H1 (cell line): ENCODE data around the gene ALG14. TPM values are rescaled to one million over a fixed set of nuclear protein-coding genes. Genes with fewer than 3 reads are reported as not detected.

Experiments
- CTCF ChIA-PET: fragments of 300-600 bp; sonication (Branson Sonifier 250); formaldehyde crosslinking; loops from one replicate; lab custom pipeline; 2021; ENCODE audit not compliant: partially characterized antibody; lab: Charles Lee
- POLR2A ChIA-PET: fragments of 300-600 bp; sonication (Branson Sonifier 250); formaldehyde crosslinking; loops from one replicate; lab custom pipeline; 2021; ENCODE audit warnings: inconsistent platforms; ENCODE audit not compliant: partially characterized antibody; lab: Charles Lee
- DNase-seq, 2 experiments: peaks; one replicate each; pipeline versions ENCODE4 v3.0.0 to v3.0.0-alpha.2; 2010 to 2022; ENCODE audit warnings: low spot score in 2 of 2, low read depth in 1 of 2, mixed read lengths in 1 of 2
- FAIRE-seq: peaks from 2 replicates; lab custom pipeline; 2011; peaks lifted over from hg19 to GRCh38; lab: Jason Lieb, UNC
- H2AFZ ChIP-seq: 2 replicates; pipeline ENCODE4 v1.8.1; 2012; ENCODE audit warnings: low read length, inconsistent platforms
- H2AK5ac ChIP-seq: 2 replicates; pipeline ENCODE4 v1.6.1; 2013; ENCODE audit warnings: low read depth, low read length
- H2BK120ac ChIP-seq: replicated peaks from 2 replicates; pipeline ENCODE3; 2013; ENCODE audit warnings: low read depth, low read length, inconsistent platforms
- H2BK12ac ChIP-seq: 2 replicates; pipeline ENCODE4 v1.6.1; 2013; ENCODE audit warnings: low read depth, low read length
- H2BK15ac ChIP-seq: 2 replicates; pipeline ENCODE4 v1.6.1; 2013; ENCODE audit warnings: low read length
- H2BK20ac ChIP-seq: 2 replicates; pipeline ENCODE4 v1.6.1; 2013; ENCODE audit warnings: low read length
- H2BK5ac ChIP-seq: 2 replicates; pipeline ENCODE4 v1.6.1; 2013; ENCODE audit warnings: low read depth, low read length
- H3K14ac ChIP-seq: 2 replicates; pipeline ENCODE4 v1.6.1; 2013; ENCODE audit warnings: inconsistent platforms; ENCODE audit not compliant: insufficient read length
- H3K18ac ChIP-seq: 2 replicates; pipeline ENCODE4 v1.6.1; 2013; ENCODE audit warnings: low read length; ENCODE audit errors: extremely low read depth
- H3K23ac ChIP-seq: 2 replicates; pipeline ENCODE4 v1.6.1; 2013; ENCODE audit warnings: inconsistent platforms; ENCODE audit not compliant: insufficient read length
- H3K23me2 ChIP-seq: 2 replicates; pipeline ENCODE4 v1.6.1; 2013; ENCODE audit warnings: low read depth, low read length
- H3K27ac ChIP-seq: 2 replicates; pipeline ENCODE4 v1.6.1; 2011; ENCODE audit warnings: low read depth, low read length, inconsistent platforms
- H3K27me3 ChIP-seq, 4 experiments: replicated peaks in 1 of 4; 1 replicate in 1 of 4; 2 replicates in 3 of 4; pipeline versions ENCODE4 v1.6.1 to v1.8.1; 2011 to 2013; ENCODE audit warnings: low read length in 3 of 4, mild to moderate bottlenecking in 3 of 4, inconsistent platforms in 2 of 4, mixed read lengths in 2 of 4, moderate library complexity in 1 of 4; ENCODE audit not compliant: control insufficient read depth in 3 of 4, insufficient read depth in 3 of 4; ENCODE audit errors: extremely low read depth in 1 of 4
- H3K36me3 ChIP-seq, 4 experiments: 2 replicates each; pipeline versions ENCODE4 v1.6.1 to v1.8.1; 2011 to 2013; ENCODE audit warnings: mild to moderate bottlenecking in 4 of 4, low read length in 3 of 4, moderate library complexity in 2 of 4, control low read depth in 1 of 4, inconsistent platforms in 1 of 4; ENCODE audit not compliant: insufficient read depth in 4 of 4, control insufficient read depth in 2 of 4
- H3K4ac ChIP-seq: replicated peaks from 2 replicates; pipeline ENCODE3; 2013; ENCODE audit warnings: low read length, low read depth, mixed read lengths, inconsistent platforms; ENCODE audit not compliant: insufficient read length
- H3K4me1 ChIP-seq, 4 experiments: replicated peaks in 1 of 4; 1 replicate in 1 of 4; 2 replicates in 3 of 4; pipeline versions ENCODE4 v1.6.1 to v1.8.1; 2011 to 2013; ENCODE audit warnings: low read length in 3 of 4, inconsistent platforms in 2 of 4, mixed read lengths in 1 of 4; ENCODE audit not compliant: insufficient read depth in 4 of 4, control insufficient read depth in 3 of 4
- H3K4me2 ChIP-seq, 2 experiments: 2 replicates each; pipeline versions ENCODE4 v1.6.1 to v1.8.1; 2011 to 2013; ENCODE audit warnings: low read depth in 2 of 2, low read length in 2 of 2, control low read depth in 1 of 2, inconsistent platforms in 1 of 2, mild to moderate bottlenecking in 1 of 2; ENCODE audit not compliant: insufficient read depth in 1 of 2
- H3K4me3 ChIP-seq, 4 experiments: fragments of 200-600, 300-600 bp in 1 of 4; sonication (generic), shearing (Covaris generic), sonication (Bioruptor Twin) in 1 of 4; 2 replicates each; pipeline versions ENCODE4 v1.5.1 to v1.8.1; 2011 to 2016; ENCODE audit warnings: low read length in 4 of 4, low read depth in 3 of 4, control low read depth in 2 of 4, inconsistent platforms in 2 of 4, mild to moderate bottlenecking in 2 of 4, mixed read lengths in 1 of 4, moderate library complexity in 1 of 4; ENCODE audit not compliant: insufficient read depth in 2 of 4; ENCODE audit errors: extremely low read depth in 1 of 4
- H3K56ac ChIP-seq: replicated peaks from 2 replicates; pipeline ENCODE3; 2013; ENCODE audit warnings: low read depth, mild to moderate bottlenecking, mixed read lengths, low read length, inconsistent platforms; ENCODE audit not compliant: insufficient read length
- H3K79me1 ChIP-seq: 2 replicates; pipeline ENCODE4 v1.6.1; 2013; ENCODE audit warnings: low read depth, low read length, control low read depth
- H3K79me2 ChIP-seq, 2 experiments: 2 replicates each; pipeline versions ENCODE4 v1.6.1 to v1.8.1; 2012 to 2013; ENCODE audit warnings: low read length in 2 of 2, mild to moderate bottlenecking in 2 of 2, inconsistent platforms in 1 of 2; ENCODE audit not compliant: insufficient read depth in 2 of 2, control insufficient read depth in 1 of 2
- H3K9ac ChIP-seq, 4 experiments: replicated peaks in 1 of 4; 1 replicate in 1 of 4; 2 replicates in 3 of 4; pipeline versions ENCODE4 v1.6.1 to v1.8.1; 2011 to 2013; ENCODE audit warnings: low read depth in 3 of 4, low read length in 3 of 4, control low read depth in 2 of 4, mild to moderate bottlenecking in 2 of 4, moderate library complexity in 2 of 4, inconsistent platforms in 1 of 4; ENCODE audit errors: extremely low read depth in 1 of 4
- H3K9me3 ChIP-seq, 2 experiments: 2 replicates each; pipeline versions ENCODE4 v1.6.1 to v1.8.1; 2012 to 2013; ENCODE audit warnings: mild to moderate bottlenecking in 2 of 2, moderate library complexity in 2 of 2, control low read depth in 1 of 2, inconsistent platforms in 1 of 2, low read depth in 1 of 2, low read length in 1 of 2, mixed read lengths in 1 of 2; ENCODE audit not compliant: insufficient read depth in 2 of 2
- H4K20me1 ChIP-seq, 2 experiments: replicated peaks in 1 of 2; 2 replicates each; pipeline versions ENCODE3 to v1.8.1; 2011 to 2013; ENCODE audit warnings: inconsistent platforms in 2 of 2, low read length in 2 of 2, mild to moderate bottlenecking in 1 of 2; ENCODE audit not compliant: insufficient read depth in 2 of 2, control insufficient read depth in 1 of 2
- H4K5ac ChIP-seq: 2 replicates; pipeline ENCODE4 v1.6.1; 2013; ENCODE audit warnings: low read length, low read depth, mixed read lengths, inconsistent platforms; ENCODE audit not compliant: insufficient read length
- H4K8ac ChIP-seq: 2 replicates; pipeline ENCODE4 v1.8.0; 2013; ENCODE audit warnings: mild to moderate bottlenecking, moderate library complexity, low read length, inconsistent platforms; ENCODE audit not compliant: insufficient read depth; ENCODE audit errors: extremely low read depth
- H4K91ac ChIP-seq: replicated peaks from 2 replicates; pipeline ENCODE3; 2013; ENCODE audit warnings: low read length, mixed read lengths, inconsistent platforms; ENCODE audit not compliant: insufficient read length
- CHD1 ChIP-seq: IDR thresholded peaks from 2 replicates; pipeline ENCODE4 v1.6.1; 2012; ENCODE audit warnings: low read depth, low read length, improper control_type of control experiment
- E2F6 ChIP-seq: IDR thresholded peaks from 2 replicates; pipeline ENCODE4 v1.6.1; 2012; ENCODE audit warnings: inconsistent platforms
- GTF2F1 ChIP-seq: IDR thresholded peaks from 2 replicates; pipeline ENCODE4 v1.6.1; 2012; ENCODE audit warnings: low read depth, low read length, improper control_type of control experiment, borderline replicate concordance
- MAX ChIP-seq: IDR thresholded peaks from 2 replicates; pipeline ENCODE4 v1.6.1; 2012; ENCODE audit warnings: inconsistent platforms
- POLR2AphosphoS5 ChIP-seq: IDR thresholded peaks from 2 replicates; pipeline ENCODE4 v1.6.1; 2011; ENCODE audit warnings: low read depth, low read length
- TAF7 ChIP-seq: optimal IDR thresholded peaks from 2 replicates; pipeline ENCODE3; 2011; ENCODE audit warnings: low read depth, mild to moderate bottlenecking, inconsistent platforms, low read length, moderate library complexity, borderline replicate concordance
- USF2 ChIP-seq: IDR thresholded peaks from 2 replicates; pipeline ENCODE4 v1.6.1; 2011; ENCODE audit warnings: low read length, improper control_type of control experiment
- WGBS, 2 experiments: shearing (Covaris generic) in 1 of 2; methylation state at CpG; one replicate each; pipeline versions ENCODE4 v1.1.6 to v1.1.7; 2013 to 2015; ENCODE audit warnings: low lambda C conversion rate in 2 of 2, mixed read lengths in 2 of 2, inconsistent platforms in 1 of 2, low coverage in 1 of 2, missing lambda C conversion rate in 1 of 2; ENCODE audit not compliant: insufficient replicate concordance in 2 of 2, insufficient coverage in 1 of 2, insufficient read length in 1 of 2; ENCODE audit errors: extremely low coverage in 1 of 2, missing lambda C conversion rate in 1 of 2; 5-methylcytosine and 5-hydroxymethylcytosine counted together
- polyA plus RNA-seq, 7 experiments: library from polyadenylated mRNA; depleted of rRNA in 3 of 7; stranded (reverse) in 5 of 7; unstranded in 2 of 7; fragments of >200 nt in 5 of 7; fragments of 200-250 nt in 2 of 7; gene quantifications; 1 replicate in 5 of 7; 2 replicates in 1 of 7; 4 replicates in 1 of 7; pipeline versions ENCODE4 v1.2.1 to v1.2.3, GENCODE V29; 2011 to 2013; ENCODE audit warnings: missing spikeins in 2 of 7, mixed read lengths in 2 of 7
- total RNA-seq: library from RNA; stranded (reverse); fragmentation: NEBNext Ultra II Directional; extraction: Animal tissue kit (Norgen Biotek cat#: 25700); gene quantifications from 2 replicates; pipeline ENCODE4 v1.2.1, GENCODE V29; 2021

The ALG14 gene
- total and polyA plus RNA-seq, 2 of the 8 experiments (the other 6 are each of a cell fraction or from before 2014, with no cell fraction given) = 0.95 to 1.3 TPM

GRCh38 chr1:95021805-95022643 lies 50.7 kb downstream of the ALG14 start:
- H3K4me2 ChIP-seq = no peak overlapping the region
- H2BK20ac ChIP-seq = no peak overlapping the region
- no peak overlapping the region for H4K91ac ChIP-seq
- no peak overlapping the region for H2BK15ac ChIP-seq
- FAIRE-seq = no peak
- H3K79me1 ChIP-seq = no peaks in the 10 kb centered on the region
- H3K23ac ChIP-seq = no peak overlapping the region
- H2BK5ac ChIP-seq = no peak overlapping the region
- H3K4me3 ChIP-seq = no peak overlapping the region
- H2AFZ ChIP-seq = no peak overlapping the region
- no peak overlapping the region for H3K14ac ChIP-seq
- no peaks in the 10 kb centered on the region for H4K20me1 ChIP-seq
- POLR2A ChIA-PET = interaction anchor here (1.1 to 1.3 kb wide), 2 partner anchors 8 to 95 kb away, joined by 3 read pairs; partner anchors contain the start of gene CNN3
- CTCF ChIA-PET = interaction anchor here (0.6 to 1.5 kb wide), 5 partner anchors 21 to 168 kb away, joined by 3 to 5 read pairs (median 3); no protein-coding TSS in a partner anchor
- no peak overlapping the region for H4K8ac ChIP-seq
- 88% methylated on average over 7 of the region's 7 CpGs; no CpG with 5 or more reads in 1 of the 2 experiments for WGBS, 2 experiments
- H3K9ac ChIP-seq = no peak overlapping the region
- H3K18ac ChIP-seq = no peak overlapping the region
- H3K27me3 ChIP-seq = no peaks in the 10 kb centered on the region
- H3K9me3 ChIP-seq = no peaks in the 10 kb centered on the region
- H4K5ac ChIP-seq = no peak overlapping the region
- DNase-seq = no peak
- no peak overlapping the region for H3K4ac ChIP-seq
- H3K4me1 ChIP-seq = peaks cover 0 to 3% (median 1%) of the 10 kb centered on the region in 4 experiments; a peak in 1 of 7 replicates
- H3K36me3 ChIP-seq = no peaks in the 10 kb centered on the region
- H2BK12ac ChIP-seq = no peak overlapping the region
- H3K23me2 ChIP-seq = no peaks in the 10 kb centered on the region
- H3K27ac ChIP-seq = no peak overlapping the region
- TF ChIP-seq USF2 (no peak), POLR2AphosphoS5 (no peak), TAF7 (no peak), MAX (no peak), CHD1 (no peak), GTF2F1 (no peak), E2F6 (no peak)
- H2BK120ac ChIP-seq = no peak overlapping the region
- H3K56ac ChIP-seq = no peak overlapping the region
- no peak overlapping the region for H2AK5ac ChIP-seq
- H3K79me2 ChIP-seq = no peaks in the 10 kb centered on the region
